HUES6 (cell line): ENCODE measurements around the gene PAX2.

Experiments used
- H3K27ac ChIP-seq: 2 replicates; pipeline ENCODE4 v1.7.0; 2013; ENCODE audit warnings: low read depth, mild to moderate bottlenecking, low read length, inconsistent platforms
- H3K27me3 ChIP-seq: 2 replicates; pipeline ENCODE4 v1.6.1; 2013; ENCODE audit warnings: low read length; ENCODE audit not compliant: control insufficient read depth, insufficient read depth
- H3K36me3 ChIP-seq: 2 replicates; pipeline ENCODE4 v1.6.1; 2013; ENCODE audit warnings: low read length; ENCODE audit not compliant: control insufficient read depth, insufficient read depth
- H3K4me1 ChIP-seq: 2 replicates; pipeline ENCODE4 v1.6.1; 2013; ENCODE audit warnings: low read length; ENCODE audit not compliant: control insufficient read depth, insufficient read depth
- H3K4me3 ChIP-seq: 2 replicates; pipeline ENCODE4 v1.5.1; 2013; ENCODE audit warnings: low read depth, low read length
- H3K9ac ChIP-seq: one replicate; pipeline ENCODE4 v1.6.1; 2013; ENCODE audit warnings: mild to moderate bottlenecking, low read length
- H3K9me3 ChIP-seq: 2 replicates; pipeline ENCODE4 v1.6.1; 2013; ENCODE audit warnings: low read depth, low read length; ENCODE audit not compliant: control insufficient read depth, insufficient read depth

Gene PAX2

GRCh38 chr10:100876585-100877460 lies 131.4 kb downstream of the PAX2 start:
- Histone ChIP-seq H3K36me3 (no peaks in the 10 kb centered on the region), H3K9me3 (no peaks in the 10 kb centered on the region), H3K9ac (no peak overlapping the region), H3K27ac (no peak overlapping the region), H3K4me3 (no peak overlapping the region), H3K4me1 (peaks cover 16% of the 10 kb centered on the region; the same call in 1 of the 2 replicates), H3K27me3 (peaks cover 25% of the 10 kb centered on the region)

- Histone ChIP-seq H3K9ac (no peak overlapping the region), H3K4me3 (no peak overlapping the region), H3K9me3 (no peaks in the 10 kb centered on the region), H3K36me3 (no peaks in the 10 kb centered on the region), H3K27me3 (peaks cover 21% of the 10 kb centered on the region), H3K4me1 (peaks cover 15% of the 10 kb centered on the region; the same call in 1 of the 2 replicates), H3K27ac (no peak overlapping the region)
These were observed 132.1 kb downstream of the PAX2 start for GRCh38 chr10:100877461-100877850.

- Histone ChIP-seq H3K27ac (no peak overlapping the region), H3K4me3 (no peak overlapping the region), H3K4me1 (peaks cover 6% of the 10 kb centered on the region; the same call in 1 of the 2 replicates), H3K9me3 (no peaks in the 10 kb centered on the region), H3K9ac (no peak overlapping the region), H3K36me3 (no peaks in the 10 kb centered on the region), H3K27me3 (peaks cover 16% of the 10 kb centered on the region)
These were observed 133.0 kb downstream of the PAX2 start for GRCh38 chr10:100878291-100878910.
